BE2C (cell line): Measurements from ENCODE around the gene LEP.

Source experiments
- DNase-seq: peaks from one replicate; pipeline ENCODE4 v3.0.0-alpha.2; 2020
- H3K27me3 ChIP-seq: fragments of 250-450 bp; sonication (Bioruptor Pico); 2 replicates; pipeline ENCODE4 v1.5.1; 2020; ENCODE audit warnings: mild to moderate bottlenecking
- H3K36me3 ChIP-seq: fragments of 250-450 bp; sonication (Bioruptor Pico); 2 replicates; pipeline ENCODE4 v1.5.1; 2020; ENCODE audit warnings: mild to moderate bottlenecking
- H3K4me1 ChIP-seq: fragments of 250-450 bp; sonication (Bioruptor Pico); 2 replicates; pipeline ENCODE4 v1.5.1; 2020
- H3K4me3 ChIP-seq: 2 replicates; pipeline ENCODE4 v1.5.1; 2011; ENCODE audit warnings: low read depth, low read length
- H3K9me3 ChIP-seq: fragments of 250-450 bp; sonication (Bioruptor Pico); 2 replicates; pipeline ENCODE4 v1.5.1; 2020
- TF ChIP-seq, protein P1 (sequence below): IDR thresholded peaks from 2 replicates; pipeline ENCODE4 v1.5.1; 2012; ENCODE audit warnings: mild to moderate bottlenecking, low read depth, low read length

Gene LEP

DNA sequence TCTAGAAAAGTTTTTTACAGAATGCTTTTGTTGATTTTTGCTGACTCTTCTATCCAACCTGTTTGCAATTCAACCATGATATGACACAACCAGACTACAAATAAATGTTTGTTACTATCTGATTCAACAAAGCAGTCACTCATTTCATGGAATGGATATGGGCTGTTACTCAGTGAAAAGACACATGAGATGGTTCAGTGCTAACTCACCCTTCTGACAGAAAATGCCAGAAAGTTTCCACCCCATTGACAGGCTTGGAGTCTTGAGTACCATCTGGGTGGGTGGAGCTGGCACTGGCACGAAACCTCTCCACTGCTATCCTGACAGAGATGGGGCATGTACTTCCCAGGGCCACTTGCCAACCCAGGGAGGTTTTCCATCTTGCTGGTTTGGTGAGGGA lies 63.1 kb downstream of the LEP start:
- peaks cover 47% of the 10 kb centered on the region for H3K36me3 ChIP-seq
- H3K9me3 ChIP-seq: no peaks in the 10 kb centered on the region
- TF ChIP-seq, protein P1, sequence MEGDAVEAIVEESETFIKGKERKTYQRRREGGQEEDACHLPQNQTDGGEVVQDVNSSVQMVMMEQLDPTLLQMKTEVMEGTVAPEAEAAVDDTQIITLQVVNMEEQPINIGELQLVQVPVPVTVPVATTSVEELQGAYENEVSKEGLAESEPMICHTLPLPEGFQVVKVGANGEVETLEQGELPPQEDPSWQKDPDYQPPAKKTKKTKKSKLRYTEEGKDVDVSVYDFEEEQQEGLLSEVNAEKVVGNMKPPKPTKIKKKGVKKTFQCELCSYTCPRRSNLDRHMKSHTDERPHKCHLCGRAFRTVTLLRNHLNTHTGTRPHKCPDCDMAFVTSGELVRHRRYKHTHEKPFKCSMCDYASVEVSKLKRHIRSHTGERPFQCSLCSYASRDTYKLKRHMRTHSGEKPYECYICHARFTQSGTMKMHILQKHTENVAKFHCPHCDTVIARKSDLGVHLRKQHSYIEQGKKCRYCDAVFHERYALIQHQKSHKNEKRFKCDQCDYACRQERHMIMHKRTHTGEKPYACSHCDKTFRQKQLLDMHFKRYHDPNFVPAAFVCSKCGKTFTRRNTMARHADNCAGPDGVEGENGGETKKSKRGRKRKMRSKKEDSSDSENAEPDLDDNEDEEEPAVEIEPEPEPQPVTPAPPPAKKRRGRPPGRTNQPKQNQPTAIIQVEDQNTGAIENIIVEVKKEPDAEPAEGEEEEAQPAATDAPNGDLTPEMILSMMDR: no peak
- H3K4me3 ChIP-seq: no peak overlapping the region
- no peak for DNase-seq
- H3K4me1 ChIP-seq: peaks cover 5% of the 10 kb centered on the region
- no peaks in the 10 kb centered on the region for H3K27me3 ChIP-seq

DNA sequence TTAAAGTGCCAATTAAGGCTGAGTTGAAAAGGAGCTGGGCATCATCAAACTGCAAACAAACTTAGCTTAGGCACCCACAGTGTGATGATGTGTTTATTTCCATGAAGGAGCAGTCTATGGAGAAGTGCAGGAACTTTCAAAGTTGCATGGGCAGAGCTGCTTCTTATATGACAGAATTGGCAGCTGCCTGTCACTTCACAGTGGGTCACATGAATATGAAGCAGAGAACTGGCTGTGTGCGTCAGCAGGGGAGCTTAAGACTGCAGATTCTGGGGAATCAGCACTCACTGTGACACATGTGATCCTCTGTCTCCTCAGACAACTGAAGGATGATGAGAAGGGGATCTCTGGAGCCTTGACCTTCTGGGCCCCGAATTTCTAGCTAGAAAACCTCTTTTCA lies 66.0 kb downstream of the LEP start:
- no peak for DNase-seq
- no peak overlapping the region for H3K4me3 ChIP-seq
- peaks cover 70% of the 10 kb centered on the region for H3K36me3 ChIP-seq
- TF ChIP-seq, protein P1: no peak
- no peaks in the 10 kb centered on the region for H3K9me3 ChIP-seq
- H3K27me3 ChIP-seq: no peaks in the 10 kb centered on the region
- H3K4me1 ChIP-seq: no peaks in the 10 kb centered on the region; the same call in 1 of the 2 replicates
